GM23248 (cell line): ENCODE measurements around the gene PDE3B.

Source experiments
- EZH2 ChIP-seq: fragments of 200-600 bp; sonication (generic); IDR thresholded peaks from 2 replicates; pipeline ENCODE4 v1.6.1; 2018; ENCODE audit warnings: antibody characterized with exemption, mild to moderate bottlenecking; ENCODE audit not compliant: insufficient read depth, poor library complexity, severe bottlenecking
- EZH2phosphoT487 ChIP-seq: fragments of 200-600 bp; sonication (generic); IDR thresholded peaks from 2 replicates; pipeline ENCODE4 v1.6.1; 2018; ENCODE audit warnings: antibody characterized with exemption, moderate library complexity, mild to moderate bottlenecking, low read depth; ENCODE audit not compliant: insufficient read depth

DNA sequence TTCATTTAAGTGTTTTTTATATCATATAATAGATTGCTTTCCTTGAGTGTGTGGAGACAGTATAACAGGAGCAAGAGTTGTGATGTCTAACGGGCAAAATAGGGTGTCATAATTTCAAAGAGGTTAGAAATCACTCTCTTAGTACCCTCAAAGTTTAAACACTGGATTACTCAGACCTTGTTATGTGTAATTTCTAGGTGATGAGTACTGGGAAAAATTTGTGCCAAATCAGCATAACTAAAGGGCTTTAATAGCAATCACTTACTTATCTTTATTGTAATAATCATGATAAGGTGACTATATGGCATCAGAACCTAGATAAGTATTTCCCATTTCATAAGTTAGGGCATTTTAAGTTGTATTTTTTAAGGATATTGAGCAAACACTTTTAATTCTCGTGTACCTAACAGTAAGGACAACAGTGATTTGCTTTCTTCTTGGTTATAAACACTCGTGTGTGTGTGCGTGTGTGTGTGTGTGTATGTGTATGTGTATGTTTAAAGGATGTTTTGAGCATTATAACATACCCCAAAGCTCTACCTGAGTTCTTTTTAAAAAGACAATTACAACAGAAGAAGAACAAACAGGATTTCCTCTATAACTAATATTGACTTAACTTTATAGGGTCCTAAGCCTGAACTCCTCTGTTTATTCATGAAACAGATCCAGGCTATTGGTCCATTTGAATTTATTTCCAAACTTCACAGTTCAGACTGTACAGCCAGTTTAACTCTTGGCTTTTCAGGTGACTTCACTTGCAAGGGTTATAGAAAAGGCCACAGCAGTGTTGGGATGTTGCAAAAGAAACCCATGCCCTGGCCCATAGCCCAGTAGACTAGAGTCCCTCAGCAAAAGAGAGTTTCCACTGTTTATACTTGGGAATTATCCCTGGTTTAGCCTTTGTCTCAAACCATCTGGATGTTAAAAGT is 23.7 kb upstream of the PDE3B start:
- TF ChIP-seq EZH2 (no peak), EZH2phosphoT487 (no peak)
